H9 (cell line): ENCODE data around the gene PRKCA. TPM values are rescaled to one million over a fixed set of nuclear protein-coding genes. Genes with fewer than 3 reads are reported as not detected.

Experiments
- DNase-seq: peaks from one replicate; pipeline ENCODE4 v3.0.0-alpha.2; 2017
- H2AFZ ChIP-seq: one replicate; pipeline ENCODE4 v1.6.1; 2013; ENCODE audit warnings: mild to moderate bottlenecking, low read length, control low read depth, moderate library complexity
- H2AK5ac ChIP-seq: 2 replicates; pipeline ENCODE4 v1.6.1; 2013; ENCODE audit warnings: low read length, control low read depth, mixed read lengths; ENCODE audit not compliant: insufficient read length
- H2BK120ac ChIP-seq: one replicate; pipeline ENCODE4 v1.6.1; 2013; ENCODE audit warnings: low read depth, mild to moderate bottlenecking, low read length, control low read depth, inconsistent platforms; ENCODE audit not compliant: poor library complexity, severe bottlenecking
- H2BK12ac ChIP-seq: 2 replicates; pipeline ENCODE4 v1.6.1; 2013; ENCODE audit warnings: low read length, control low read depth, mixed read lengths, low read depth; ENCODE audit not compliant: insufficient read length
- H2BK15ac ChIP-seq: 2 replicates; pipeline ENCODE4 v1.6.1; 2013; ENCODE audit warnings: low read depth, low read length, control low read depth
- H2BK20ac ChIP-seq: one replicate; pipeline ENCODE4 v1.6.1; 2013; ENCODE audit warnings: low read depth, mild to moderate bottlenecking, low read length, control low read depth, inconsistent platforms; ENCODE audit not compliant: poor library complexity, severe bottlenecking
- H2BK5ac ChIP-seq: 2 replicates; pipeline ENCODE4 v1.6.1; 2013; ENCODE audit warnings: low read length, control low read depth, mixed read lengths; ENCODE audit not compliant: insufficient read length
- H3K14ac ChIP-seq: 2 replicates; pipeline ENCODE4 v1.6.1; 2013; ENCODE audit warnings: low read length, control low read depth; ENCODE audit not compliant: insufficient read depth
- H3K18ac ChIP-seq: 2 replicates; pipeline ENCODE4 v1.6.1; 2013; ENCODE audit warnings: low read depth, mild to moderate bottlenecking, mixed read lengths, low read length, control low read depth; ENCODE audit not compliant: insufficient read length
- H3K23ac ChIP-seq: 2 replicates; pipeline ENCODE4 v1.6.1; 2013; ENCODE audit warnings: low read length, control low read depth, mixed read lengths, low read depth; ENCODE audit not compliant: insufficient read length
- H3K23me2 ChIP-seq: 2 replicates; pipeline ENCODE4 v1.6.1; 2013; ENCODE audit warnings: low read depth, mild to moderate bottlenecking, mixed read lengths, low read length, control low read depth; ENCODE audit not compliant: insufficient read length, poor library complexity, severe bottlenecking
- H3K27ac ChIP-seq: 2 replicates; pipeline ENCODE4 v1.5.1; 2013; ENCODE audit warnings: low read length, control low read depth, mixed read lengths, low read depth; ENCODE audit not compliant: insufficient read length
- H3K27me3 ChIP-seq: 2 replicates; pipeline ENCODE4 v1.6.1; 2013; ENCODE audit warnings: low read length, control low read depth, inconsistent platforms; ENCODE audit not compliant: insufficient read depth
- H3K4ac ChIP-seq: 2 replicates; pipeline ENCODE4 v1.6.1; 2013; ENCODE audit warnings: low read depth, mild to moderate bottlenecking, control low read depth, inconsistent platforms, low read length, moderate library complexity
- H3K4me1 ChIP-seq: 2 replicates; pipeline ENCODE4 v1.6.1; 2013; ENCODE audit warnings: low read length, control low read depth, inconsistent platforms; ENCODE audit not compliant: insufficient read depth
- H3K4me2 ChIP-seq: 2 replicates; pipeline ENCODE4 v1.6.1; 2013; ENCODE audit warnings: low read length, control low read depth, mixed read lengths; ENCODE audit not compliant: insufficient read length, insufficient read depth
- H3K56ac ChIP-seq: 2 replicates; pipeline ENCODE4 v1.6.1; 2013; ENCODE audit warnings: low read depth, mild to moderate bottlenecking, mixed read lengths, low read length, control low read depth; ENCODE audit not compliant: insufficient read length
- H3K79me1 ChIP-seq: 2 replicates; pipeline ENCODE4 v1.6.1; 2013; ENCODE audit warnings: low read depth, mild to moderate bottlenecking, moderate library complexity, low read length, control low read depth, inconsistent platforms; ENCODE audit not compliant: insufficient read depth, poor library complexity, severe bottlenecking
- H3K79me2 ChIP-seq: 2 replicates; pipeline ENCODE4 v1.6.1; 2013; ENCODE audit warnings: low read length, control low read depth, inconsistent platforms; ENCODE audit not compliant: insufficient read depth
- H3K9ac ChIP-seq: 2 replicates; pipeline ENCODE4 v1.6.1; 2013; ENCODE audit warnings: low read length, control low read depth, mixed read lengths; ENCODE audit not compliant: insufficient read length; ENCODE audit errors: extremely low read depth
- H3K9me3 ChIP-seq: one replicate; pipeline ENCODE4 v1.6.1; 2013; ENCODE audit warnings: low read depth, low read length, inconsistent platforms; ENCODE audit not compliant: control insufficient read depth
- H3T11ph ChIP-seq: one replicate; pipeline ENCODE4 v1.6.1; 2013; ENCODE audit warnings: mild to moderate bottlenecking, low read length, control low read depth, inconsistent platforms
- H4K20me1 ChIP-seq: one replicate; pipeline ENCODE4 v1.6.1; 2013; ENCODE audit not compliant: control insufficient read depth, insufficient read length, insufficient read depth
- H4K5ac ChIP-seq: 2 replicates; pipeline ENCODE4 v1.6.1; 2013; ENCODE audit warnings: low read depth, mild to moderate bottlenecking, mixed read lengths, low read length, control low read depth; ENCODE audit not compliant: insufficient read length
- H4K8ac ChIP-seq: replicated peaks from 2 replicates; pipeline ENCODE4 v1.6.1; 2013; ENCODE audit warnings: low read length, control low read depth, mixed read lengths, low read depth; ENCODE audit not compliant: insufficient read length
- H4K91ac ChIP-seq: 2 replicates; pipeline ENCODE4 v1.6.1; 2013; ENCODE audit warnings: low read depth, mild to moderate bottlenecking, moderate library complexity, mixed read lengths, low read length, control low read depth; ENCODE audit not compliant: insufficient read length
- H3K27ac Mint-ChIP-seq, 3 experiments: 2 replicates in 2 of 3; 3 replicates in 1 of 3; pipeline ENCODE4 v1.8.0; 2020 to 2021; ENCODE audit warnings: mixed read lengths in 3 of 3, mild to moderate bottlenecking in 1 of 3, moderate library complexity in 1 of 3
- H3K27me3 Mint-ChIP-seq: 2 replicates; pipeline ENCODE4 v1.8.0; 2021; ENCODE audit warnings: low read depth, mild to moderate bottlenecking, moderate library complexity, mixed read lengths
- H3K36me3 Mint-ChIP-seq, 3 experiments: 2 replicates in 2 of 3; 3 replicates in 1 of 3; pipeline ENCODE4 v1.8.0; 2020 to 2021; ENCODE audit warnings: low read depth in 3 of 3, mixed read lengths in 3 of 3; ENCODE audit not compliant: insufficient read depth in 1 of 3
- H3K4me1 Mint-ChIP-seq, 2 experiments: 2 replicates each; pipeline ENCODE4 v1.8.0; 2020; ENCODE audit warnings: mixed read lengths in 2 of 2
- H3K4me3 Mint-ChIP-seq, 2 experiments: 2 replicates in 1 of 2; 3 replicates in 1 of 2; pipeline ENCODE4 v1.8.0; 2020 to 2021; ENCODE audit warnings: mild to moderate bottlenecking in 2 of 2, mixed read lengths in 2 of 2, moderate library complexity in 1 of 2
- H3K9me3 Mint-ChIP-seq, 2 experiments: 2 replicates in 1 of 2; 3 replicates in 1 of 2; pipeline ENCODE4 v1.8.0; 2020; ENCODE audit warnings: mild to moderate bottlenecking in 2 of 2, mixed read lengths in 2 of 2, moderate library complexity in 1 of 2
- WGBS: extraction: QIAGEN DNeasy Blood & Tissue Kit; methylation state at CpG from one replicate; pipeline ENCODE4 v1.1.7; 2013; ENCODE audit warnings: missing lambda C conversion rate, low lambda C conversion rate, mixed read lengths; ENCODE audit not compliant: insufficient read length; ENCODE audit errors: extremely low coverage; 5-methylcytosine and 5-hydroxymethylcytosine counted together
- total RNA-seq: library from RNA; stranded (reverse); gene quantifications from 2 replicates; pipeline ENCODE4 v1.2.1, GENCODE V29; 2021
- TF ChIP-seq, protein P1 (sequence below): fragments of 200-600 bp; sonication (generic); conservative IDR thresholded peaks from 3 replicates; pipeline ENCODE4 v1.8.0; 2021; ENCODE audit warnings: antibody characterized with exemption, mild to moderate bottlenecking

PRKCA gene
- total RNA-seq, 1 experiment from 2014 or later, result 10.5 TPM

DNA sequence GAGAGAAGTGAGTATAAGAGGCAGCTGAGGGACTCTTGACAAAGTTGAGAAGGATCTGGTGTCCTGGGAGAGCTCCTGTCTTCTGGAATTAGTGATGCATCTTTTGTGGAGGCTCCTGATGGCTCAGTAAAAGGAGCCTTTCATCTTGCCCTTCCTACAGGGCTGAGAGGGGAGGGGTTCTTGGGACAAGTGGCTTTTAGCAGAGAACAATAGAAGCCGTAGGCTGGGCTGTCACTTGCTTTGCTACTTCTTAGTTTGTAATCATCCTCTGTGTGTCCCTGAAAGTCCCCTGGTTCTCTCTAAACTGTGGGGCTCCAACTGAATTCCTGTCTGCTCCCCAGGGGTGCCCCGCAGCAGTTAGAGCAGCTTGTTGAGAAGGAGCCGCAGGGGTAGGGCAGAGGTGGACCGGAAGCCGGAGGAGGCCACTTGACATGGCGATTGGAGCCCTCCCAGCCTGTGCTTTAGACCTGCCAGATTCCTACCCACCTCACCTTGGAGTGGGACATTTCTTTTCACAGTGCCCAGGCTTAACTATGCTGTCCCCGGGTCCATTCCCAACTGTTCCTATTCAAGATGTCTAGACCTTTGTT lies 85.1 kb downstream of the PRKCA start:
- Histone ChIP-seq H3K4me2 (no peak overlapping the region), H2BK120ac (no peak overlapping the region), H3K9ac (no peak overlapping the region), H4K5ac (no peak overlapping the region), H3K56ac (no peak overlapping the region), H3T11ph (no peak overlapping the region), H2BK15ac (no peak overlapping the region), H3K23ac (no peak overlapping the region), H2BK12ac (no peak overlapping the region), H3K79me1 (no peaks in the 10 kb centered on the region), H3K23me2 (no peaks in the 10 kb centered on the region), H3K4ac (no peak overlapping the region), H3K18ac (no peak overlapping the region), H4K8ac (no peak overlapping the region), H3K27me3 (no peaks in the 10 kb centered on the region), H3K4me1 (peaks cover 6% of the 10 kb centered on the region; the same call in 1 of the 2 replicates), H3K79me2 (no peaks in the 10 kb centered on the region), H2BK20ac (no peak overlapping the region), H4K91ac (no peak overlapping the region), H2AFZ (no peak overlapping the region), H3K14ac (no peak overlapping the region), H2BK5ac (no peak overlapping the region), H3K9me3 (no peaks in the 10 kb centered on the region), H2AK5ac (no peak overlapping the region), H4K20me1 (no peaks in the 10 kb centered on the region), H3K27ac (no peak overlapping the region)
- H3K9me3 Mint-ChIP-seq, result no peaks in the 10 kb centered on the region; a peak in 1 of 5 replicates
- H3K4me3 Mint-ChIP-seq, result no peak overlapping the region
- WGBS, result no CpG with 5 or more reads among the region's 7 CpGs
- H3K27me3 Mint-ChIP-seq, result no peaks in the 10 kb centered on the region
- peaks cover 2 to 6% (median 3%) of the 10 kb centered on the region in 3 experiments; a peak in 4 of 7 replicates for H3K36me3 Mint-ChIP-seq
- peak overlapping the region in 1 of 3 experiments; percentile 38; a peak in 1 of 7 replicates for H3K27ac Mint-ChIP-seq
- TF ChIP-seq, protein P1, sequence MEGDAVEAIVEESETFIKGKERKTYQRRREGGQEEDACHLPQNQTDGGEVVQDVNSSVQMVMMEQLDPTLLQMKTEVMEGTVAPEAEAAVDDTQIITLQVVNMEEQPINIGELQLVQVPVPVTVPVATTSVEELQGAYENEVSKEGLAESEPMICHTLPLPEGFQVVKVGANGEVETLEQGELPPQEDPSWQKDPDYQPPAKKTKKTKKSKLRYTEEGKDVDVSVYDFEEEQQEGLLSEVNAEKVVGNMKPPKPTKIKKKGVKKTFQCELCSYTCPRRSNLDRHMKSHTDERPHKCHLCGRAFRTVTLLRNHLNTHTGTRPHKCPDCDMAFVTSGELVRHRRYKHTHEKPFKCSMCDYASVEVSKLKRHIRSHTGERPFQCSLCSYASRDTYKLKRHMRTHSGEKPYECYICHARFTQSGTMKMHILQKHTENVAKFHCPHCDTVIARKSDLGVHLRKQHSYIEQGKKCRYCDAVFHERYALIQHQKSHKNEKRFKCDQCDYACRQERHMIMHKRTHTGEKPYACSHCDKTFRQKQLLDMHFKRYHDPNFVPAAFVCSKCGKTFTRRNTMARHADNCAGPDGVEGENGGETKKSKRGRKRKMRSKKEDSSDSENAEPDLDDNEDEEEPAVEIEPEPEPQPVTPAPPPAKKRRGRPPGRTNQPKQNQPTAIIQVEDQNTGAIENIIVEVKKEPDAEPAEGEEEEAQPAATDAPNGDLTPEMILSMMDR, result no peak
- DNase-seq, result no peak
- H3K4me1 Mint-ChIP-seq, result peaks cover 13 to 21% of the 10 kb centered on the region in 2 experiments
